ENCODE measurements around the gene IQUB.
"Not testable (repeated sequence)": the region's sequence is repeated elsewhere in the genome, so short reads cannot be mapped to it uniquely, and the experiment has no call there.

GRCh38 chr7:123478056-123478455 lies 56.3 kb downstream of the IQUB start:
- not testable (repeated sequence) for TF ChIP-seq CTCF (IDR thresholded peaks at IDR 0.05; ENCODE audit: low read depth, low read length, poor library complexity, severe bottlenecking); EZH2phosphoT487 (IDR thresholded peaks at IDR 0.05; ENCODE audit: borderline replicate concordance, low read length)

Data from DOHH2 (cell line).